Measurements from ENCODE around the gene TRAF5. TPM values are rescaled to one million over a fixed set of nuclear protein-coding genes. Genes with fewer than 3 reads are reported as not detected.

Gene TRAF5
- total RNA-seq, 2 donors from 2014 or later, result 56.5 to 78.3 TPM

- Mint-ChIP-seq H3K9me3 (no peaks in the 10 kb centered on the region), H3K27ac (no peak overlapping the region), H3K4me3 (no peak overlapping the region), H3K4me1 (peaks cover 75% of the 10 kb centered on the region), H3K36me3 (ENCODE audit: low read depth) (peaks cover 13% of the 10 kb centered on the region), H3K27me3 (ENCODE audit: insufficient read depth) (no peaks in the 10 kb centered on the region)
- Histone ChIP-seq H3K27ac (ENCODE audit: low read depth, low read length) (no peak overlapping the region), H3K36me3 (ENCODE audit: control insufficient read depth, insufficient read depth, low read length) (peaks cover 7% of the 10 kb centered on the region), H3K4me3 (ENCODE audit: low read length) (no peak overlapping the region), H3K9me3 (ENCODE audit: control insufficient read depth, low read length) (no peaks in the 10 kb centered on the region), H3K27me3 (ENCODE audit: control insufficient read depth, insufficient read depth, low read length, poor library complexity, severe bottlenecking) (no peaks in the 10 kb centered on the region), H3K9ac (ENCODE audit: extremely low read depth, low read length, poor library complexity, severe bottlenecking) (no peak overlapping the region), H3K4me1 (ENCODE audit: control insufficient read depth, insufficient read depth, low read length) (peaks cover 7% of the 10 kb centered on the region)
- DNase-seq, result no peak
- WGBS, 2 experiments (ENCODE audit: insufficient coverage in 1 of 2, insufficient read length in 1 of 2), result 83 to 96% methylated on average over 1 to 2 of the region's 2 CpGs
- no peak for TF ChIP-seq CTCF (conservative IDR thresholded peaks at IDR 0.05)
These were observed 6.2 kb downstream of the TRAF5 start for GRCh38 chr1:211332830-211333229.

GRCh38 chr1:211333906-211334305, 7.3 kb downstream of the TRAF5 start:
- H3K36me3 ChIP-seq (ENCODE audit: control insufficient read depth, insufficient read depth, low read length), result peaks cover 7% of the 10 kb centered on the region
- Mint-ChIP-seq H3K36me3 (ENCODE audit: low read depth) (peaks cover 13% of the 10 kb centered on the region), H3K9me3 (no peaks in the 10 kb centered on the region), H3K4me3 (no peak overlapping the region), H3K27ac (peak overlapping the region; percentile 48), H3K27me3 (ENCODE audit: insufficient read depth) (no peaks in the 10 kb centered on the region), H3K4me1 (peaks cover 66% of the 10 kb centered on the region)
- no peak overlapping the region for H3K4me3 ChIP-seq (ENCODE audit: low read length)
- H3K9ac ChIP-seq (ENCODE audit: extremely low read depth, low read length, poor library complexity, severe bottlenecking), result no peak overlapping the region
- H3K27ac ChIP-seq (ENCODE audit: low read depth, low read length), result no peak overlapping the region
- no peaks in the 10 kb centered on the region for H3K27me3 ChIP-seq (ENCODE audit: control insufficient read depth, insufficient read depth, low read length, poor library complexity, severe bottlenecking)
- peaks cover 4% of the 10 kb centered on the region for H3K4me1 ChIP-seq (ENCODE audit: control insufficient read depth, insufficient read depth, low read length)
- TF ChIP-seq CTCF (conservative IDR thresholded peaks at IDR 0.05), result no peak
- no peak for DNase-seq
- no peaks in the 10 kb centered on the region for H3K9me3 ChIP-seq (ENCODE audit: control insufficient read depth, low read length)
- 83 to 91% methylated on average over 1 of the region's 1 CpG for WGBS, 2 experiments (ENCODE audit: insufficient coverage in 1 of 2, insufficient read length in 1 of 2)

GRCh38 chr1:211334986-211335385, 8.4 kb downstream of the TRAF5 start:
- Histone ChIP-seq H3K27ac (ENCODE audit: low read depth, low read length) (no peak overlapping the region), H3K9ac (ENCODE audit: extremely low read depth, low read length, poor library complexity, severe bottlenecking) (no peak overlapping the region), H3K36me3 (ENCODE audit: control insufficient read depth, insufficient read depth, low read length) (peaks cover 3% of the 10 kb centered on the region), H3K4me1 (ENCODE audit: control insufficient read depth, insufficient read depth, low read length) (no peaks in the 10 kb centered on the region), H3K27me3 (ENCODE audit: control insufficient read depth, insufficient read depth, low read length, poor library complexity, severe bottlenecking) (no peaks in the 10 kb centered on the region), H3K9me3 (ENCODE audit: control insufficient read depth, low read length) (no peaks in the 10 kb centered on the region), H3K4me3 (ENCODE audit: low read length) (no peak overlapping the region)
- Mint-ChIP-seq H3K4me3 (no peak overlapping the region), H3K4me1 (peaks cover 55% of the 10 kb centered on the region), H3K36me3 (ENCODE audit: low read depth) (peaks cover 14% of the 10 kb centered on the region), H3K27me3 (ENCODE audit: insufficient read depth) (no peaks in the 10 kb centered on the region), H3K9me3 (no peaks in the 10 kb centered on the region), H3K27ac (no peak overlapping the region)
- no peak for TF ChIP-seq CTCF (conservative IDR thresholded peaks at IDR 0.05)
- no peak for DNase-seq
- WGBS, 2 experiments (ENCODE audit: insufficient coverage in 1 of 2, insufficient read length in 1 of 2), result 93 to 97% methylated on average over 3 to 4 of the region's 4 CpGs
